Glutamatergic neuron (in vitro differentiated cells): Measurements from ENCODE around the gene CD151. TPM values are rescaled to one million over a fixed set of nuclear protein-coding genes. Genes with fewer than 3 reads are reported as not detected.

Experiments
- DNase-seq: peaks from one replicate; pipeline ENCODE4 v3.0.0; 2022
- H3K27ac Mint-ChIP-seq: one replicate; pipeline ENCODE4 v1.8.0; 2020; ENCODE audit warnings: mild to moderate bottlenecking, mixed read lengths, inconsistent platforms; ENCODE audit not compliant: unreplicated experiment
- H3K27me3 Mint-ChIP-seq: one replicate; pipeline ENCODE4 v1.8.0; 2020; ENCODE audit warnings: mild to moderate bottlenecking, moderate library complexity, mixed read lengths, inconsistent platforms; ENCODE audit not compliant: unreplicated experiment
- H3K36me3 Mint-ChIP-seq: one replicate; pipeline ENCODE4 v1.8.0; 2020; ENCODE audit warnings: mild to moderate bottlenecking, mixed read lengths, inconsistent platforms; ENCODE audit not compliant: unreplicated experiment
- H3K4me1 Mint-ChIP-seq: one replicate; pipeline ENCODE4 v1.8.0; 2020; ENCODE audit warnings: mild to moderate bottlenecking, low read depth, mixed read lengths, inconsistent platforms; ENCODE audit not compliant: unreplicated experiment
- H3K4me3 Mint-ChIP-seq: one replicate; pipeline ENCODE4 v1.8.0; 2020; ENCODE audit warnings: mild to moderate bottlenecking, mixed read lengths, inconsistent platforms; ENCODE audit not compliant: unreplicated experiment
- H3K9me3 Mint-ChIP-seq: one replicate; pipeline ENCODE4 v1.8.0; 2020; ENCODE audit warnings: mild to moderate bottlenecking, moderate library complexity, mixed read lengths, inconsistent platforms; ENCODE audit not compliant: unreplicated experiment
- total RNA-seq: library from RNA; stranded (reverse); fragmentation: NEBNext Ultra II Directional; extraction: Animal tissue kit (Norgen Biotek cat#: 25700); gene quantifications from one replicate; pipeline ENCODE4 v1.2.1, GENCODE V29; 2021; ENCODE audit not compliant: unreplicated experiment
- TF ChIP-seq, protein P1 (sequence below): fragments of 200-600 bp; sonication (generic); IDR thresholded peaks from one replicate; pipeline ENCODE4 v1.5.0; 2021; ENCODE audit not compliant: partially characterized antibody, unreplicated experiment

Gene CD151
- total RNA-seq, 1 donor from 2014 or later, result 346 TPM

DNA sequence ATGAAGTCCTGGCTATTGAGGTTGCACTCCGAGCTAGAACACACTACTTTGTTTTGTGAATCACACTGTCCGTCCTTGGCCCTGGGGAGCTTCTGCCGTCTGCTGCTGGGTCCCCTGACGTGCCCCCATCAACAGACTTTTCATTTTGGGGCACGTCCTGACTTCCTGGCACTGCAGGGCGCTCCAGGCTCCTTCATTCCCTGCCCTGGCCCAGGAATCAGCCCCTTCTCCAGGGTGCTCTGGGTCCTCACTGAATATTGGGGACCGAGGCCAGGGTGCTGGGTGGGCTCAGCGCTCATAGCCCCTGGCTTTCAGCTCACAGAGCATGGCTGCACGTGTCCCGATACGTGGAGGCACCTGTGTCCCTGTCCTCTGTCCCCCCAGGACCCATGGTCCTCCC, 32.1 kb downstream of the CD151 start:
- Mint-ChIP-seq H3K4me1 (peaks cover 7% of the 10 kb centered on the region), H3K9me3 (peaks cover 5% of the 10 kb centered on the region), H3K27ac (no peak overlapping the region), H3K36me3 (no peaks in the 10 kb centered on the region), H3K27me3 (peaks cover 10% of the 10 kb centered on the region), H3K4me3 (no peak overlapping the region)
- TF ChIP-seq, protein P1, sequence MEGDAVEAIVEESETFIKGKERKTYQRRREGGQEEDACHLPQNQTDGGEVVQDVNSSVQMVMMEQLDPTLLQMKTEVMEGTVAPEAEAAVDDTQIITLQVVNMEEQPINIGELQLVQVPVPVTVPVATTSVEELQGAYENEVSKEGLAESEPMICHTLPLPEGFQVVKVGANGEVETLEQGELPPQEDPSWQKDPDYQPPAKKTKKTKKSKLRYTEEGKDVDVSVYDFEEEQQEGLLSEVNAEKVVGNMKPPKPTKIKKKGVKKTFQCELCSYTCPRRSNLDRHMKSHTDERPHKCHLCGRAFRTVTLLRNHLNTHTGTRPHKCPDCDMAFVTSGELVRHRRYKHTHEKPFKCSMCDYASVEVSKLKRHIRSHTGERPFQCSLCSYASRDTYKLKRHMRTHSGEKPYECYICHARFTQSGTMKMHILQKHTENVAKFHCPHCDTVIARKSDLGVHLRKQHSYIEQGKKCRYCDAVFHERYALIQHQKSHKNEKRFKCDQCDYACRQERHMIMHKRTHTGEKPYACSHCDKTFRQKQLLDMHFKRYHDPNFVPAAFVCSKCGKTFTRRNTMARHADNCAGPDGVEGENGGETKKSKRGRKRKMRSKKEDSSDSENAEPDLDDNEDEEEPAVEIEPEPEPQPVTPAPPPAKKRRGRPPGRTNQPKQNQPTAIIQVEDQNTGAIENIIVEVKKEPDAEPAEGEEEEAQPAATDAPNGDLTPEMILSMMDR, result no peak
- no peak for DNase-seq

DNA sequence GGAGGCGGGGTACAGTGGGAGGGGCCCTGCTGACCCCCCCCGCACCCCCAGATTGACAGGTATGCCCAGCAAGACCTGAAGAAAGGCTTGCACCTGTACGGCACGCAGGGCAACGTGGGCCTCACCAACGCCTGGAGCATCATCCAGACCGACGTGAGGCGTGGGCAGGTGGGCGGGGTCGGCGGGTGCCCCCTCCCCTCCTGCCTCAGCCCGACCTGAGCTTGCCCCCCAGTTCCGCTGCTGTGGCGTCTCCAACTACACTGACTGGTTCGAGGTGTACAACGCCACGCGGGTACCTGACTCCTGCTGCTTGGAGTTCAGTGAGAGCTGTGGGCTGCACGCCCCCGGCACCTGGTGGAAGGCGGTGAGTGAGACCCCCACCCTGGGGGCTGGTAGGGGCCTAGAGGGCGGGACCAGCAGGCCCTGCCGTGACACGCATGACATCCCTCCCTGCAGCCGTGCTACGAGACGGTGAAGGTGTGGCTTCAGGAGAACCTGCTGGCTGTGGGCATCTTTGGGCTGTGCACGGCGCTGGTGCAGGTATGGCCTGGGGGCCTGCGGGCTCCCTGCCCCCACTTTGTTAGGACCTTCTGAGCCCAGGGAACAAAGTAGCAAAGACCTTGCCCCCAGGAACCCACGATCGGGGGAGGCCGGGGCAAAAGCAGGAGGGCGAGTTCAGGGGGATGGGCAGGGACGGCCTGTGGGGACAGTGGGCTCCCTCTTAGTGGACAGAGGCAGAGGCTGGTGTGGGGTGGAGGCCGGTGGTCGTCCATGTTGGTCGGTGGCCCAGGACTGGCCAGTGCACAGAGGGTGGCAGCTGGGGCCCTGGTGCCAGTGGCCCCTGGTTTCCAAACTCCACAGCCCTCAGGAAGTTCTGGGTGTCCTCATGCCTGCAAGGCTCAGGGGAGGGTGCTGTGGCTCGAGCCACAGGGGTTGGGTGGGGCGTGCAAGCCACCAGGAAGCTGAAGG, 33.0 kb downstream of the CD151 start:
- H3K36me3 Mint-ChIP-seq, result no peaks in the 10 kb centered on the region
- H3K27me3 Mint-ChIP-seq, result peaks cover 14% of the 10 kb centered on the region
- TF ChIP-seq, protein P1, result no peak
- no peak overlapping the region for H3K27ac Mint-ChIP-seq
- DNase-seq, result no peak
- H3K4me1 Mint-ChIP-seq, result peaks cover 7% of the 10 kb centered on the region
- no peak overlapping the region for H3K4me3 Mint-ChIP-seq
- peaks cover 5% of the 10 kb centered on the region for H3K9me3 Mint-ChIP-seq

DNA sequence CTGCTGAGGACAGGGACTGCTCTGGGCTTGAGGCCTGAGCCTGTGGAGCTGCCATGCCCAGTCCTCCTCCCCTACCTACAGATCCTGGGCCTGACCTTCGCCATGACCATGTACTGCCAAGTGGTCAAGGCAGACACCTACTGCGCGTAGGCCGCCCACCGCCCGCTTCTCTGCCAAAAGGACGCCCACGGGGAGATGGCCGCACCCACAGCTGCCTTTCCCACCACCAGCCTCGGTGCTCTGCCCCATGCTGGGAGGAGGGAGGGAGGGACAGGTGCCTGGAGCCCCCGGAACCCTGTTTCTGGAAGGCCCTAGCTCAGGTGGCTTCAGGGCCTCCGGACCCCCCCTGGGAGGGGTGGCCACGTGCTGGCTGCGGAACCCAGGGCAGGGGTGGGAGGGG, 33.7 kb downstream of the CD151 start:
- Mint-ChIP-seq H3K4me3 (no peak overlapping the region), H3K27ac (no peak overlapping the region), H3K27me3 (peaks cover 14% of the 10 kb centered on the region), H3K36me3 (no peaks in the 10 kb centered on the region), H3K4me1 (peaks cover 4% of the 10 kb centered on the region), H3K9me3 (peaks cover 4% of the 10 kb centered on the region)
- no peak for DNase-seq
- TF ChIP-seq, protein P1, result no peak

DNA sequence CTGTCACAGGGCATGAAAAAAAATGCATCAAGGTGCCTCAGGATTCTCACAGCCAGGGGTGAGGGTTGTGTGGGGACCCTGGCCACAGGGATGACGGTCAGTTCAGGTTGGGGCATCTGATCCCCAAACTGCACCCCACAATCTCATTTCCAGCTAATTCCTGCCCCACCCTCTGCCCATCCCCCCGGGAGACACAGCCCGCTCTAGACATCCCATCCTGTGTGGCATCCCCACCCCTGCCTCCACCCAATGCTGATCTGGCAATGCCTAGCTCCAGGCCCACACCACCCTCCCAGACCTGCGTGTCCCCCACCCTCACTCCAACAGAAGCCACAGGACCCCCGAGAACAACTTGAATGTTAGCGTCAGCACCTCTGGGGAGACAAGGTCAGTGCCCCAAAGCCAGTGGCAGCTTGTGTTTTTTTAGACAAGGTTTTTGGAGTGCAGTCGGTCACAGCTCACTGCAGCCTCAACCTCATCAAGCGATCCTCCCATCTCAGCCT, 35.2 kb downstream of the CD151 start:
- no peak for DNase-seq
- Mint-ChIP-seq H3K4me3 (no peak overlapping the region), H3K27ac (no peak overlapping the region), H3K27me3 (peaks cover 9% of the 10 kb centered on the region), H3K9me3 (peaks cover 2% of the 10 kb centered on the region), H3K4me1 (no peaks in the 10 kb centered on the region), H3K36me3 (no peaks in the 10 kb centered on the region)
- TF ChIP-seq, protein P1, result no peak

DNA sequence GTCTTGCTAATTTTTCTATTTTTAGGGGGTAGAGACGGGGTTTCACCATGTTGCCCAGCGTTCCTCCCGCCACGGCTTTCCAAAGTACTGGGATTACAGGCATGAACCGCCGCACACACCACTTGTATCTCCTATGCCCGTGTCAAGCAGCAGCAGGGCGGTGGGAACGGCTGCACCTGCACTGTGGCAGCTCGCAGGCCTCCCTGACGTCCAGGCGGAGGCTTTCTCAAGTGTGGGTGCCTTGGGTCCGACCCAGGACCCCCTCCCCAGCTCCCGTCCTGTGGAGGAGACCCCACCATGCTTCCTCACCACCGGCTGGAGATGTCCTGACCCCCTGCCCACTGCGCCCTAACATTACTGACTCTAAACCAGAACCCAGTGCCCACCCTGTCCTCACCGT, 35.6 kb downstream of the CD151 start:
- Mint-ChIP-seq H3K4me3 (no peak overlapping the region), H3K9me3 (peaks cover 2% of the 10 kb centered on the region), H3K27me3 (peaks cover 9% of the 10 kb centered on the region), H3K36me3 (no peaks in the 10 kb centered on the region), H3K27ac (no peak overlapping the region), H3K4me1 (no peaks in the 10 kb centered on the region)
- DNase-seq, result no peak
- TF ChIP-seq, protein P1, result no peak
